NB4 (cell line): ENCODE measurements around the gene NDRG4.

Source experiments
- CTCF ChIP-seq: IDR thresholded peaks from one replicate; pipeline ENCODE4 v1.5.1; 2012; ENCODE audit warnings: low read depth, low read length
- MYC ChIP-seq: IDR thresholded peaks from 2 replicates; pipeline ENCODE4 v1.6.1; 2011; ENCODE audit warnings: low read depth, low read length
- POLR2A ChIP-seq: IDR thresholded peaks from 2 replicates; pipeline ENCODE4 v1.6.1; 2011; ENCODE audit warnings: mild to moderate bottlenecking; ENCODE audit not compliant: insufficient read length; ENCODE audit errors: extremely low read depth

- TF ChIP-seq CTCF = no peak
- TF ChIP-seq POLR2A = no peak
- no peak for TF ChIP-seq MYC
These were observed 7.9 kb upstream of the NDRG4 start for GRCh38 chr16:58492066-58492465.
